Cerebellar nuclear complex (tissue), 1 donor: ENCODE data around the gene ANKRD18B.
"Not testable (repeated sequence)": the region's sequence is repeated elsewhere in the genome, so short reads cannot be mapped to it uniquely, and the experiment has no call there.

Source experiments
- DNase-seq, 2 experiments: peaks; one replicate each; lab custom pipeline; 2025; lab: John Stamatoyannopoulos, UW

Gene ANKRD18B

DNA sequence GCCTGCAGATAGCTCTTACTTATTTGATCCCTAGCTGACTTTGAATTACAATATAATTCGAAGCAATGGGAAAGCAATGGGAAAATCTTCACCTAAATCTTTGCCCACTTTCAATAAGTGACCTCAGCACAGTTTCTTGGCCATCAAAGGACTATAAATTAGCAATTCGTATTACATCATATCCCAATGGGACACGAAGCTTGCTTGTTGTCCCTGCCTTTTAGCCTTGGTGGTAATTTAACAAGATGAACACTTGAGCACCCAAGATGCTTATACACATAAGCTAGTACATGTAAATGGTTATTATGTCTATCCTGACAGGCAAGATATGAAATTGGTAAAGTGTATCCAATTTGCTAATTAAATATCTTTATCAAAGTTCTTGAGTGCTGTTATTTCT is 9.9 kb downstream of the ANKRD18B start:
- DNase-seq = not testable (repeated sequence)

DNA sequence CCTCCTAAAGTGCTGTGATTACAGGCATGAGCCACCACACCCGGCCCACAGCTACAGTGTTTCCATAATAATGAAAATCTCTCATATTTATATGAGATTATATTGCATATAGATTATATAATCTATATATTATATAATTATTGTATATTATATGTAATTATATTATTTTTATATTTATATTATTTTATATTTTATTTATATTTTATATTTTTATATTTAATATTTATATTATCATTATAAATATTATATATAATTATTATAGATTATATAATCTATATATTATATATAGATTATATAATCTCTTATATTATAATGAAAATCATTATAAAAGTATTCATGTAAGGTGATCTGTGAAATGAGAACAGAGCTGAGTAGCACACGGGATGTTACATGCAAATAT is 11.5 kb downstream of the ANKRD18B start:
- no peak for DNase-seq

DNA sequence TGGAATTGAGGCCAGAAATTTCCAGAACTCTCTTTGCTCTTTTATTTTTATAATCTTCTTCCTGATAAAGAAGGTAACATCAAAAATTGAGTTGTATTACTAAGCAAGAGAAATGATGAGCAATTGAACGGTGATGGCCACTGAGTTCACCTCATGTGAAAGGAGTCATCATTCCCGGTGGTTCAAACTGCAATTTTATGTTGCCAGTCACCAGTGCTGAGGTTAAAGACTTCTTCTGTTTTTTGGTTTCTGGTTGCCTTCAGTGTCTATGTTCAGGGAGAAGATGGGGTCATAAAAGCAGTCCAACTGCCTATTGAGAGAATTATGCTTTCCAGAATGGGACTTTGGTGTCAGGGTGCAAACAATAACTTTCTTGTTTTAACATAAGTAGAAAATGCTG is 19.4 kb downstream of the ANKRD18B start:
- DNase-seq = not testable (repeated sequence)

DNA sequence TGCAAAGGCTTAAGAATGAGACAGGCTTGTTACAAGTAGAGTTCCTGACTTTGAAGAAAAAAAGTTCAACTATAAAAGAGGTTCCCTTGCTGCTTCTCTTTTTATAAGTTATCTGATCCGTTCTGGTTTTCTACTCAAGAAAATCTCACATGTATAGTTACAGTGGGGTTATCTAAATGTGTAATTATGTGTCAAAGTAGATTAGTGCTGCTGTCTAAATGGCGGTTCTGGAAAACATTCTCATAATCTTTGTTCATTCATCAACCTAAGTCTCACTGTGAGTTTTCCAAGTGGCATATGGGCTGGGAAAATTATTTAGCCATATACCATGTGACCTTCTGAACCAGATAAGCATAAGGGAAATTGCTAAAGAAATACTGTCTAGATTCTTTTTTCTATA is 21.7 kb downstream of the ANKRD18B start:
- DNase-seq = not testable (repeated sequence)

DNA sequence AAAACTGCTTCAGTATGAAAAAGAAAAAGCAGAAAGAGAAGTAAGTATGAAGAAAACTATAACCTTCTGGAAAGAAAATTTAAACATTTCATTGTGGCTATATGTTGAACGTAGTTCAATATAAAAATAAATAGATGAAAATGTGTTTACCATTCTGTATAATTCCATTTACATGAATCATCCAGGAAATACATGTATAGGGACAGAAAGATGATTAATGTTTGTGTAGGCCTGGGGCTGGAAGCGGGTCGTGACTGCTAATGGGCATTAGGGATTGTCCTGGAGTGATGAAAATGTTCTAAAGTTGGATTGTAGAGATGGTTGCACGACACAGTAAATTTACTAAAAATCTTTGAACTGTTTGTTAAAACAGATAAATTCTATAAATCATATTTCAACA is 24.8 kb downstream of the ANKRD18B start:
- DNase-seq = not testable (repeated sequence)

DNA sequence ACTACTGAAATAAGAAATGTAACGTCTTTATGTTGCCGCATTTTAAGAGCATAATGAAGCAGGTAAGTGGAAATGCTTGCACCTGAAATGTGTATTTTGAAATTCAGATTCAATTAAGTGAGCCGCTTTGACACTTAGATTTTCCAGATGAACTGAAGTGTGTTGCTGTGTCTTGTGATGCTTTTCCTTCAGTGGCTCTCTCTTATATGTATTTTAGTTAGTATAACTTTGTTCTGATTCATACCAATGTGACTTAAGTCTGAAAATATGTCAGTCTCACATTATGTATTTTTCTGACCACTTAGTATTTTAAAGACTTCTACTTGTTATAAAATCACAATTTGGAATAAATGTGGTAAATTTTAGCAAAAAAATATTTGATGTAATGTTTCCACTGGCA is 25.4 kb downstream of the ANKRD18B start:
- DNase-seq = not testable (repeated sequence)

DNA sequence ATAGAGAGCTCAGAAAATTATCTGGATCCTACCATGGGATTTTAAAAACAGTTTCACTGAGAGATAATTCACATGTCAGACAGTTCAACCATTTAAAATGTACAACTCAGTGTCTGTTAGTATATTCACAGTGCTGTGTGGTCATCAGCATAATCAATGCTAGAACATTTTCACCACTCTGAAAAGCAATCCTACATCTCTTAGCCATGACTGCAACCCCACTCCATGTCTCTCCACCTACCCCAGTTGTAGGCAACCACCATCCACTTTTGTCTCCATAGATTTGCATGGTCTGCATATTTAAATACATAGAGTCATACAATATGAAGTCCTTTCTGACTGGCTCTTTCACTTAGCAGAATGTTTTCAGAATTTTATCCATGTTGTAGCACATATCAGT is 27.1 kb downstream of the ANKRD18B start:
- not testable (repeated sequence) for DNase-seq

DNA sequence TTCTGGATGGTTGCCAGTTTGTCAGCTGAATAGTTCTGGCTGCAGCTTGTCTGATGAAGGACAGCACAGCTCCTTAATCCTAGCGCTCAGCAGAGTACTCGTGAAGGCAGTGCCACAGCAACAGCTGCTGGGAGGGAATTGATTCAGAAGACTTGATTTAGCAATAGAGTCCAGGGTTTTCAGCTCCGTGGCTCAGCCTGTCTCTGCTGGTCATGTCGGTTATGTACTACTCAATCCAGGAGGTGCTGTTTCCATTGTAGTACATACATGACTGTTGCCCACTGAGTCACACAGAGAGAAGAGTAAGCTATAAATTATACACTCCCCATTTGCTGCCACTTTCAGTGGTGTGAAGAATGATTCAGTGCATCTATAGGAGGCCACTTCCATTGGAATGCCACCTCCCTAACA is 28.3 kb downstream of the ANKRD18B start:
- peak in 1 of 2 experiments; percentile 2 for DNase-seq

DNA sequence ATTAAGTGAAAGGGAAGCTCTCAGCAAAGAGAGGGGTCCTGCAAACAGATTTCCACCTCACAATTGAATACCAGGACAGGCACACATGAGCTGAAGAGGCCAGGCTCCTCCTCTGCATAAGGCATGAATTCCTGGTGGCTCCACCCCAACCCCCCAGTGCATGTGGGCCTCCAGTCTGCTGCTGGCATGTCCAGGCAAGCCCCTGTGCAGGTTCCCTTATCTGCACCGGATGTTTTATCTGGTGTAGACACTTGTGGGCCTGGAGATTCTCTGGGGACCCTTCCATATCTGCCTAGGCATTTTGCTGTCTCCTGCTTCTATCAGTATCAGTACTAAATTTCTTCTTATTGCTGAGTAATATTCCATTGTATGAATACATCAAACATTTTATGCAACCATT is 36.2 kb downstream of the ANKRD18B start:
- not testable (repeated sequence) for DNase-seq

DNA sequence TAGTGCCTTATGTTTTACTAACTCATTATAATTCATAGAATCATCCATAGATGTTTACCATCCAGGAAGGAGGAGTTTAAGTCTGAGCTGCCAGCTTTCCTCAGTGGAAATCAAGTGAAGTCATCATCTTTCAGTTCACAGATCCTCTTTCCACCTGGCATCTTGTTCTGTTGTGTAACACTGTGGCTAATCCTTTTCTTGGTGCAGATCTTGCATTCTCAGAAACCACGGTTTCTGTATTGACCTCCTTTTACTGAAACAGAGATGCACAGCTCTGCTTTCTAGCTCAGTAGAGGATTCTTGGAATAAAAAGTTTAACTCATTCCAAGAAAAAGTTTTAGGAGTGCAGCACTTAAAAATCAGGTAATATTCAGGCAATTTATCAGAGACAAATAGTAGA is 38.1 kb downstream of the ANKRD18B start:
- not testable (repeated sequence) for DNase-seq

DNA sequence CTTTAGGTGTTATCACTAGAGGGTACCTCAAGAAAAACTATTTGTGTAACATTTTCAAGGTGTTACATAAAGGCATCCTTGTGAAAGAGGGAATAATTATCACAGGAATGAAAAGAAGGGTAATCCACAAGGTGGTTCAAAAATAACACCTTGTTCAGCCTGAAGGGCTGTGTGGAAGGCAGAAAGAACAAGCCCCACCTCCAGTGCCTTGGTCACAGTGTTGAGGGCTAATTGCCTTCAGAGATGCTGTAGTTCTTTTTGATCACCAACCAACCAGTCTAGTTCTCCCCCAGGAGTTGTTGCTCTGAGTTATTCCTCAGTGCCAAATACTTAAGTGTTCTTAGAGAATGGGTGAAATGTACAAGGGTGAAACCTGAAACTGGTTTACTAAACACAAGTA is 43.7 kb downstream of the ANKRD18B start:
- DNase-seq = not testable (repeated sequence)

DNA sequence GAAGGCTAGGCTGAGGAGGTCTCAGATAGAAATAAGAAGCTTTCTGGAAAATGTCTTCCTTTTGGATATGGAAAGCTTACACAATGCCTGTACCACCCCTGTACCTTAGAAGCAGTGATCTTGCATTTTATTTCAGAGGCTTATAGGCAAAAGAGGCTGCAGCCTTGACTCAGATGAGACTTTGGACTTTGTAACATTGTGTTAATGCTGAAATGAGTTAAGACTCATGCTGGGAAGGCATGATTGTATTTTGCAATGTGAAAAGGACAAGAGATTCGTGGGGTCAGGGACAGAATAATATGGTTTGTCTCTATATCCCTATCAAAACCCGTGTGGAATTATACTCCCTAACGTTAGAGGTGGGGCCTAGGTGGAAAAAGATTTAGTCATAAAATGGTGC is 53.7 kb downstream of the ANKRD18B start:
- DNase-seq = not testable (repeated sequence)

DNA sequence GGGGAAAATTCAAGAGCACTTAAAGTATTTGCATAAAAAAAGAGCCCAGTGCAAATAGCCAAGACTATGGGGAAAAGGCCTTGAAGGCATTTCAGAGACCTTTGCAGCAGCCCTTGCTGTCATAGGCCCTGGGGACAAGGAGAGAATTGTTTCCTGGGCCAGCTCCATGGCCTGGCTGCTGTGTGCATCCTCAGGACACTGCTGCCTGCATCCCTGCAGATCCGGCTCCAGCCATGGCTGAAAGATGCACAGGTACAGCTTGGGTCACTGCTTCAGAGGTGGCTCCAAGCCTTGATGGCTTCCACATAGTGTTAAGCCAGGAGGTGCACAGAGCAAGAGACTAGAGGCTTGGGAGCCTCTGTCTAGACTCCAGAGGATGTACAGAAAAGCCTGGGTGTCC is 55.9 kb downstream of the ANKRD18B start:
- not testable (repeated sequence) for DNase-seq

DNA sequence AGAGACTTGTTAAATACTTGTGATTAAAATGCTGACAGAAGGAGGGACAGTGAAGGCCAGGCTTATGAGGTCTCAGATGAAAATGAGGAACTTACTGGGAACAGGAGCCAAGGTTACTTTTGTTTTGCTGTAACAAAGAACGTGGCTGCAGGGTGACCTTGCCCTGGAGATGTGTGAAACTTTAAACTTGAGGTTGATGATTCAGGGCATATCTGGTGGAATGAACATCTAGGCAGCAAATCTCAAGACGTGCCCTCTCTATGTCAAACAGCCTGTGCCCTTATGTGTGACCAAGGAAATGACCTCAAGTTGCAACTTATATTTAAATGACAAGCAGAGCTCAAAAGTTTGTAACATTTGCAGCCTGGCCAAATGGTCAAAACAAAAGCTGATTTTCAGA is 58.6 kb downstream of the ANKRD18B start:
- not testable (repeated sequence) for DNase-seq

DNA sequence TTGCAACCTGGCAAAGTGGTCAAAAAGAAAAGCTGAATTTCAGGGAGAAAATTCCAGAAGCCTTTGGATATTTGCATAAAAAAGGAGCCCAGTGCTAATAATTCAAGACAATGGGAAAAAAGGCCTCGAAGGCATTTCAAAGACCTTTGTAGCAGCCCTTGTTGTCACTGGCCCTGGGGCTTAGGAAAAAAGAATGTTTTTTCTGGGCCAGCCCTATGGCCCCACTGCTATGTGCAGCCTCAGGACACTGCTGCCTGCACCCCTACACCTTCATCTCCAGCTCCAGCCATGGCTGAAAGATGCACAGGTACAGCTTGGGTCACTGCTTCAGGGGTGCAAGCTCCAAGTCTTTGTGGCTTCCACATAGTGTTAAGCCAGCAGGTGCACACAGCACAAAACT is 62.1 kb downstream of the ANKRD18B start:
- DNase-seq = not testable (repeated sequence)

DNA sequence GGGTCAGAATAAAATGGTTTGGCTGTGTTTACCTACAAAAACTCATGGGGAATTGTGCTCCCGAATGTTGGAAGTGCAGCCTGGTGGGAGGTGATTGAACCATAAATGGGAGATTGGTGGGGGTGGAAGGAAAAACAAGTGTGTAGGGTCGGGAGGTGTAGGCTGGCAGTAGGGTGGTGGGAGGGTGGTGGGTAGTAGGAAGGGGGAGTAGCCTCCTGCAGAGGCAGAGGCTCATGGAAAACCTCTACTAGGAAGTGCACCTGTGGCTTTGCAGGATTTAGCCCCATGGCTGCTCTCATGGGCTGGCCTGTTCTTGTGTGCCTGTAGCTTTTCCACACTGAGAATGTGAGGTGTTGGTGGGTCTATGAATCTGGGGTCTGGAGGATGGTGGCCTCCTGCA is 63.7 kb downstream of the ANKRD18B start:
- DNase-seq = not testable (repeated sequence)

DNA sequence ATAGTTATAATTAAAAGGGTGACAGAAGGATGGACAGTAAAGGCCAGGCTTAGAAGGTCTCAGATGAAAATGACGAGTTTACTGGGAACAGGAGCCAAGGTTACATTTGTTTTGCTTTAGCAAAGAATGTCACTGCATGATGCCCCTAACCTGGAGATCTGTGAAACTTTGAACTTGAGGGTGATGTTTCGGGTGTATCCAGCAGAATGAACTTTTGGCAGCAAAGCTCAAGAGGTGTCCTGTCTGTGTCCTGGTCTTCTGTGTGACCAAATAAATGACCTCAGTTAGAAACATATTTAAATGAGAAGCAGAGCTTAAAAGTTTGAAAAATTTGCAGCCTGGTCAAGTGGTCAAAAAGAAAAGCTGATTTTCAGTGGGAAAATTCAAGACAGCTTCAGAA is 64.8 kb downstream of the ANKRD18B start:
- DNase-seq = not testable (repeated sequence)

DNA sequence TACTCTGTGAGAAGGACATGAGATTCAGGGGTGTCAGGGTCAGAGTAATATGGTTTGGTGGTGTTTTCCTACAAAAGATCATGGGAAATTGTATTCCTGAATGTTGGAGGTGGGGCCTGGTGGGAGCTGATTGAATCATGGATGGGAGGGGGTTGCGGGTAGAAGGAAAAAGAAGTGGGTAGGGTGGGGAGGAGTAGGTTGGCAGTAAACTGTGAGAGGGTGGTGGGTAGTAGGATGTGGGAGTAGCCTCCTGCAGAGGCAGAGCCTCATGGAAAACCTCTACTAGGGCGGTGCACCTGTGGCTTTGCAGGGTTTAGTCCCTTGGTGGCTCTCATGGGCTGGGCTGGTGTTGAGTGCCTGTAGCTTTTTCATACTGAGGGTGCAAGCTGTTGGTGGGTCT is 66.8 kb downstream of the ANKRD18B start:
- not testable (repeated sequence) for DNase-seq

DNA sequence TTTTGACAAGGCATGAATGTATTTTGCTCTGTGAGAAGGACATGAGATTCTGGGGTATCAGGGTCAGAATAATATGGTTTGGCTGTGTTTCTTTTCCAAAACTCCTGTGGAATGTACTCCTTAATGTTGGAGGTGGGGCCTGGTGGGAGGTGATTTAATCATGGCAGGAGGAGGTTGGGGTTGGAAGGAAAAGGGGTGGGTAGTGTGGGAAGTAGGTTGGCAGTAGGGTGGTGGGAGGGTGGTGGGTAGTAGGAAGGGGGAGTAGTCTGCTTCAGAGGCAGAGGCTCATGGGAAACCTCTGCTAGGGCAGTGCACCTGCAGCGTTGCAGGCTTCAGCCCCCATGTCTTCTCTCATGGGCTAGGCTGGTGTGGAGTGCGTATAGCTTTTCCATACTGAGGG is 72.9 kb downstream of the ANKRD18B start:
- DNase-seq = not testable (repeated sequence)

DNA sequence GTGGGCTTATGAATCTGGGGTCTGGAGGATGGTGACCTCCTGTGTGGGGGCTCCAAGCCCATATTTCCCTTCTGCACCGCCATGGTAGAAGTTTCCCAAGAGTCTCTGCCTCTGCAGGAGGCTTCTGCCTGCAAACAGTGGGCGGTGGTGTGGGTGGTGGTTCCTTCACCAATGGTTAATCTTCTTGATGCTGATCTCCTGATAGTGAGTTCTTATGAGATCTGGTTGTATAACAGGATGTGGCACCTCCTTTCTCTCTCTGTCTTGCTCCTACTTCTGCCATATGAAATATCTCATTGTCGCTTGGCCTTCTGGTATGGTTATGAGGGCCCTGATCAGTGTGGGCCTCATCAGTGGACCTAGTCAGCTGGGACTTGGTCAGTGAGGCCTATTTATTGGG is 73.3 kb downstream of the ANKRD18B start:
- not testable (repeated sequence) for DNase-seq

DNA sequence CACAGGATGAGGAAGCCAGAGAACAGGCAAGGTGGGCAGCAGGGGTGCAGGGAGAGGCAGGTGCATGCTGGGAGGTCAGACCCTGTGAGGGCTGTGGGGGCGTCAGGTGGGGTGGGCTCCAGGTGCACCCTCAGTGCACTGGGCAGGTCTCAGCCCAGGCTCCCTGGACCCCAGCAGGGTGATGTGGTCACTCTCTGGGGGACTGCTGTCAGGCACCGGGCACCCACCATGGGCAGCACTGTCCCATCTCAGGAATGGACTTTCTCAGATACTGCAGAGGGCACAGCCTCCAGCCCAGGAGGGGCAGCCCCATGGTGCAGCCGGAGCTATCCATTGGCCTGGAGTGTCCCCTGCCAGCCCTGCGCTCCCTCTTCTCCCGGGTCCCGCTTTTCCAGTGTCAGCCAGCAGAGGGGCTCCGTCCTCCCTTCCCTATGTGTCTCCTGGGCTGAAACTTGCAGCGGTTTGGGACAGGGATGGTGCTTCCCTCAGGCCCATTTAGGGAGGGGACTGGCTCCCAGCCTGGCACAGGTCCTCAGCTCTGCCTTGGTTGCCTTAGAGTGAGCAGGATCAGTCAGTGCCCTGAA is 74.8 kb downstream of the ANKRD18B start:
- not testable (repeated sequence) for DNase-seq

DNA sequence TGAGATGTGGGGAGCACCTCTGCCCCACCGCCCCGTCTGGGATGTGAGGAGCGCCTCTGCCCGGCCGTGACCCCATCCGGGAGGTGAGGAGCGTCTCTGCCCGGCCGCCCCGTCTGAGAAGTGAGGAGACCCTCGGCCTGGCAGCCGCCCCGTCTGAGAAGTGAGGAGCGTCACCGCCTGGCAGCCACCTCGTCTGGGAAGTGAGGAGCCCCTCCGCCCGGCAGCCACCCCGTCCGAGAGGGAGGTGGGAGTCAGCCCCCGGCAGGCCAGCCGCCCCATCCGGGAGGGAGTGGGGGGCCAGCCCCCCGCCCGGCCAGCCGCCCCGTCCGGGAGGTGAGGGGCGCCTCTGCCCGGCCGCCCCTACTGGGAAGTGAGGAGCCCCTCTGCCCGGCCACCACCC is 76.9 kb downstream of the ANKRD18B start:
- not testable (repeated sequence) for DNase-seq

DNA sequence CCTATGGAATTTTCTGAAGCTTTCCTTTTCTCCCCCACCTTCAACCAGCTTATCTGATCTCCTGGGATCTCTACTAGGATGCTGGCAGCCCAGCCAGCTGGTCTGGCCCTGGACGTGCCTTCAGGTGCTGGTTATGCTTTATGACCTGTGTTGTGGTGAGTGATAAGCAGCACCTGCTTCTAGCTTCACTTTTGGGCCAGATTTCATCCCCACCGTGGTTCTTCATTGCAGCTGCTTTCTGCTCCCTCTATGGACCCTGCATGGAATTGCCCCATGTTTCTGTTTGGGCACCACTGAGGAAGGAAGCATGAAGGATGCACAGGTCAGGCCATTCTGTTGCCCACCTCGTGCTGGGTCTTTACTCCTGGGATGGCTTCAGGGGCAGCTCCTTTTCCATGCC is 80.2 kb downstream of the ANKRD18B start:
- DNase-seq = not testable (repeated sequence)

DNA sequence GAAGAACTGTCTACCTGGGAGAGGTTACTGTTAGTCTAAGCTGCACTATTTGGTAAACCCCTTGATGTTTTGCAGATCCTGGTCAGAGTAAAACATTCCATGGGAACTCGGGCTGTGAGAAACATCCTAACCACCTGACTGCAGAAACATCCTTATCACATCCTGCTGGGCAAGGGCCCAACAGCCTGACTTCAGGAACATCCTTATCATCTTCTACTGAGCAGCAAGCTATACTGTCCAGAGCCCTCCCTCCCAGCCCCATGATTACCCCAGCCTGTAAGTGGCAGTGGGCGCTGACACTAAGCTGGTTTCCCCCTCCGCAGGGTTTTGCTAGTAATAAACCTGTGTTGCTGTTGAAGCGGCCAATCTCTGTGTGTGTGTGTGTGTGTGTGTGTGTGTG is 80.9 kb downstream of the ANKRD18B start:
- DNase-seq = not testable (repeated sequence)
